OCI-LY3 (cell line): ENCODE results near the gene SPP1.
"Not testable (repeated sequence)": the region's sequence is repeated elsewhere in the genome, so short reads cannot be mapped to it uniquely, and the experiment has no call there.

ENCODE experiments used
- H2AFZ ChIP-seq: fragments of 200-600, 300-600 bp; shearing (Covaris generic); 2 replicates; pipeline ENCODE4 v1.6.0; 2014; ENCODE audit warnings: antibody characterized with exemption, low read depth, low read length
- H3K27ac ChIP-seq: fragments of 200-600, 300-600 bp; sonication (generic); 2 replicates; pipeline ENCODE4 v1.5.1; 2014; ENCODE audit warnings: mild to moderate bottlenecking, low read length, moderate library complexity, mixed read lengths
- H3K27me3 ChIP-seq: fragments of 200-600, 300-600 bp; sonication (generic); 2 replicates; pipeline ENCODE4 v1.6.1; 2014; ENCODE audit warnings: low read depth, low read length, mixed read lengths
- H3K36me3 ChIP-seq: fragments of 200-600, 300-600 bp; sonication (generic); replicated peaks from 2 replicates; pipeline ENCODE3; 2014; ENCODE audit warnings: low read depth, low read length, mixed read lengths
- H3K4me1 ChIP-seq: fragments of 300-600, 200-600 bp; sonication (generic); 2 replicates; pipeline ENCODE4 v1.6.1; 2014; ENCODE audit warnings: low read length, mixed read lengths
- H3K4me2 ChIP-seq: fragments of 200-600, 300-600 bp; sonication (generic); 2 replicates; pipeline ENCODE4 v1.6.1; 2014; ENCODE audit warnings: low read length, mixed read lengths
- H3K4me3 ChIP-seq: fragments of 300-600, 200-600 bp; sonication (generic); 2 replicates; pipeline ENCODE4 v1.5.1; 2014; ENCODE audit warnings: antibody characterized with exemption, mild to moderate bottlenecking, low read length, moderate library complexity
- H3K79me2 ChIP-seq: fragments of 300-600, 200-600 bp; shearing (Covaris generic); 2 replicates; pipeline ENCODE4 v1.6.1; 2014; ENCODE audit warnings: mild to moderate bottlenecking, low read length, mixed read lengths
- H3K9ac ChIP-seq: fragments of 300-600, 200-600 bp; shearing (Covaris generic); 2 replicates; pipeline ENCODE4 v1.6.0; 2014; ENCODE audit warnings: mild to moderate bottlenecking, low read length, moderate library complexity
- H3K9me3 ChIP-seq: fragments of 200-600, 300-600 bp; shearing (Covaris generic); 2 replicates; pipeline ENCODE4 v1.6.1; 2014; ENCODE audit warnings: low read length, mixed read lengths; ENCODE audit not compliant: insufficient read depth
- H4K20me1 ChIP-seq: fragments of 200-600, 300-600 bp; sonication (generic); 2 replicates; pipeline ENCODE4 v1.6.1; 2016; ENCODE audit warnings: low read length, mixed read lengths; ENCODE audit not compliant: insufficient read depth
- EZH2phosphoT487 ChIP-seq: fragments of 200-600 bp; shearing (Covaris generic); IDR thresholded peaks from 2 replicates; pipeline ENCODE4 v1.6.1; 2018; ENCODE audit warnings: antibody characterized with exemption, mixed run types, low read depth
- TF ChIP-seq, protein P1 (sequence below): fragments of 200-600, 300-600 bp; sonication (generic); IDR thresholded peaks from 2 replicates; pipeline ENCODE4 v1.5.1; 2014; ENCODE audit warnings: antibody characterized with exemption, low read length, low read depth

Gene SPP1

DNA sequence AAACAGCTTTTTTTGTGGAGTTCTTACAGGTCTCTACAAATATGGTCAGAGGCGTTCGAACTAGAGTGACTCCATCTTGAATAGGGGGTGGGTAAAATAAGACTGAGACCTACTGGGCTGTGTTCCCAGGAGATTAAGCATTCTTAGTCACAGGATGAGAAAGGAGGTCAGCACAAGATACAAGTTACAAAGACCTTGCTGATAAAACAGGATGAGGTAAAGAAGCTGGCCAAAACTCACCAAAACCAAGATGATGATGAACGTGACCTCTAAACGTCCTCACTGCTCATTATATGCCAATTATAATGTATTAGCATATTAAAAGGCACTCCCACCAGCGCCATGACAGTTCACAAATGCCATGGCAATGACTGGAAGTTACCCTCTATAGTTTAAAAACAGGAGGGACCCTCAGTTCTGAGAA, 42.8 kb upstream of the SPP1 start:
- no peak overlapping the region for H3K4me3 ChIP-seq
- H3K27me3 ChIP-seq = no peaks in the 10 kb centered on the region
- no peak overlapping the region for H3K9ac ChIP-seq
- no peak overlapping the region for H3K27ac ChIP-seq
- no peaks in the 10 kb centered on the region for H3K9me3 ChIP-seq
- H3K79me2 ChIP-seq = no peaks in the 10 kb centered on the region
- no peak overlapping the region for H2AFZ ChIP-seq
- no peak overlapping the region for H3K4me2 ChIP-seq
- H3K4me1 ChIP-seq = no peaks in the 10 kb centered on the region
- TF ChIP-seq, protein P1, sequence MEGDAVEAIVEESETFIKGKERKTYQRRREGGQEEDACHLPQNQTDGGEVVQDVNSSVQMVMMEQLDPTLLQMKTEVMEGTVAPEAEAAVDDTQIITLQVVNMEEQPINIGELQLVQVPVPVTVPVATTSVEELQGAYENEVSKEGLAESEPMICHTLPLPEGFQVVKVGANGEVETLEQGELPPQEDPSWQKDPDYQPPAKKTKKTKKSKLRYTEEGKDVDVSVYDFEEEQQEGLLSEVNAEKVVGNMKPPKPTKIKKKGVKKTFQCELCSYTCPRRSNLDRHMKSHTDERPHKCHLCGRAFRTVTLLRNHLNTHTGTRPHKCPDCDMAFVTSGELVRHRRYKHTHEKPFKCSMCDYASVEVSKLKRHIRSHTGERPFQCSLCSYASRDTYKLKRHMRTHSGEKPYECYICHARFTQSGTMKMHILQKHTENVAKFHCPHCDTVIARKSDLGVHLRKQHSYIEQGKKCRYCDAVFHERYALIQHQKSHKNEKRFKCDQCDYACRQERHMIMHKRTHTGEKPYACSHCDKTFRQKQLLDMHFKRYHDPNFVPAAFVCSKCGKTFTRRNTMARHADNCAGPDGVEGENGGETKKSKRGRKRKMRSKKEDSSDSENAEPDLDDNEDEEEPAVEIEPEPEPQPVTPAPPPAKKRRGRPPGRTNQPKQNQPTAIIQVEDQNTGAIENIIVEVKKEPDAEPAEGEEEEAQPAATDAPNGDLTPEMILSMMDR = no peak
- TF ChIP-seq EZH2phosphoT487 = no peak
- H4K20me1 ChIP-seq = no peaks in the 10 kb centered on the region
- H3K36me3 ChIP-seq = no peaks in the 10 kb centered on the region

DNA sequence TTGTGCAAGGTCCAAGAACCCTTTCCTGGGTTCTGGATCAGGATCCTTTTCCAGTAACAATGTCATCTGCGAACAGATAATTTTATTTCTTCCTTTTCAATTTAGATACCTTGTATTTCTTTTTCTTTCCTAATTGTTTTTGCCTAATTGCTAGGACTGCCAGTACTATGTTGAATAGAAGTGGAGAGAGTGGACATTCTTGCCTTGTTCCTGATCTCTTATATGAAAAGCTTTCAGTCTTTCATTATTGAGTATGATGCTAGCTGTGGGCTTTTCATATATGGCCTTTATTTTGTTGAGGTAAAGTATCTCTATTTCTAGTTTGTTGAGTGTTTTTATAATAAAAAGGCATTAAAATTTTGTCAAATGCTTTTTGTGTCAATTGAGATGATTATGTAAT, 42.2 kb upstream of the SPP1 start:
- Histone ChIP-seq H3K4me2 (no peak overlapping the region), H3K36me3 (no peaks in the 10 kb centered on the region), H3K9me3 (no peaks in the 10 kb centered on the region), H4K20me1 (no peaks in the 10 kb centered on the region), H3K79me2 (no peaks in the 10 kb centered on the region), H3K9ac (no peak overlapping the region), H3K4me1 (no peaks in the 10 kb centered on the region), H2AFZ (no peak overlapping the region), H3K27ac (no peak overlapping the region), H3K27me3 (no peaks in the 10 kb centered on the region), H3K4me3 (no peak overlapping the region)
- TF ChIP-seq EZH2phosphoT487 = no peak
- TF ChIP-seq, protein P1 = no peak

- TF ChIP-seq, protein P1 = no peak
- TF ChIP-seq EZH2phosphoT487 = no peak
- Histone ChIP-seq H2AFZ (no peak overlapping the region), H3K4me2 (no peak overlapping the region), H3K9ac (no peak overlapping the region), H3K36me3 (no peaks in the 10 kb centered on the region), H3K27ac (no peak overlapping the region), H3K4me3 (no peak overlapping the region), H3K9me3 (no peaks in the 10 kb centered on the region), H3K4me1 (no peaks in the 10 kb centered on the region), H3K79me2 (no peaks in the 10 kb centered on the region), H3K27me3 (no peaks in the 10 kb centered on the region), H4K20me1 (no peaks in the 10 kb centered on the region)
Measured at GRCh38 chr4:87934157-87934704, 41.3 kb upstream of the SPP1 start.

DNA sequence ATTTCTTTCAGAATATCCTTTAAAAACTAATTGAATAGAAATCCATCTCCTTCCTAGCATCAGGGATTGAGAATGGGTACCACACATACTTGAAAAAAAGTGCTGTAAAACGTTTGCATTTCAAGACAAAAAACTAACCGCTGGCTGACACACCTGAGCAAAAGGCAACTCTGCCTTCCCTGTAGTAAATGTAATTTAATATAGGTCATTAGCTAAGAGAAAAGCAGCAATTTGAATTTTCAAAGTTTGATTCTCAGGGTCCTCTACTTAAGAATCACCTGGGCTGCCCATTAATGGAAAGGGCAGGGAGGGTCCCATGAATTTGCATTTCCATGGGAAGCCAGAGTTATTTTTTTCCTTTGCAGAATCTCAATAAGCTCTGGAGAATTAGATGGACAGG, 40.5 kb upstream of the SPP1 start:
- Histone ChIP-seq H3K4me3 (no peak overlapping the region), H3K79me2 (no peaks in the 10 kb centered on the region), H3K27me3 (peaks cover 3% of the 10 kb centered on the region; the same call in 1 of the 2 replicates), H3K4me1 (no peaks in the 10 kb centered on the region), H3K4me2 (no peak overlapping the region), H3K9ac (no peak overlapping the region), H3K36me3 (no peaks in the 10 kb centered on the region), H3K27ac (no peak overlapping the region), H2AFZ (no peak overlapping the region), H3K9me3 (no peaks in the 10 kb centered on the region), H4K20me1 (no peaks in the 10 kb centered on the region)
- TF ChIP-seq, protein P1 = no peak
- no peak for TF ChIP-seq EZH2phosphoT487

GRCh38 chr4:87935954-87936353, 39.6 kb upstream of the SPP1 start:
- H3K79me2 ChIP-seq, H4K20me1 ChIP-seq, H3K4me3 ChIP-seq, H3K36me3 ChIP-seq, H3K4me1 ChIP-seq, H3K27ac ChIP-seq, H3K27me3 ChIP-seq, H3K9ac ChIP-seq, H3K9me3 ChIP-seq, H2AFZ ChIP-seq, H3K4me2 ChIP-seq: not testable (repeated sequence)
